ENCODE measurements around the gene CARD11.

Gene CARD11

DNA sequence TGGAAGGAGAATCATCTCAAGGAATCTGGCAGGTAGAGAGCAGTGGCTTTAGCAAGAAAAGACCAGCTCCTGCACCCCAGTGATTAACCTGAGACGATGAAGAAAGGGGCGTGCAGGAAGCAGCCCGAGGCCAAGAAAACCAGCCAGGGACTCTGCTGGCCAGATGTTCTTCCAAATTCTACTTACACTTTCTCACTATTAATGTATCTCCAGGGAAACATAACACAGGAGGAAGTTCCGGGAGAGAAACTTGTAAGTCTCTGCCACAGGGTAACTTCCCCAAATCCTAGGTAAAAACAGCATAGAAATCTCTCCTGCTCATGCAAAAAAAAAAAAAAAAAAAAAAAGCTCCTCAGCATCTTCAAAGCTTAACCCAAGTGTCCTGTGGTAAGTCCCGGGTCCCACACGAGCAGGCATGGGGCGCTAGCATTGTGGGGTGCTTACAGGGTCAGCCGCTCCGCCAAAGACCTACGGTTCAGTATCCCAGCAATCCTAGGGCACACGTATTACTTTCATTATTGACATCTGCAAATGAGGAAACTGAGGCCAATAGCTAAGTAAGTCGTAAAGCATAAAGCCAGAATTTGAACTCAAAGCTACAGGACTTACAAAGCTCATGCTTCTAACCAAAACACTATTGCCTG, 102.3 kb downstream of the CARD11 start:
- no peaks in the 10 kb centered on the region for H3F3A ChIP-seq (ENCODE audit: low read depth)
- no peaks in the 10 kb centered on the region for H4K20me1 ChIP-seq (ENCODE audit: insufficient read depth, low read length, poor library complexity, severe bottlenecking)
- TF ChIP-seq EZH2phosphoT487 (IDR thresholded peaks at IDR 0.05; ENCODE audit: borderline replicate concordance) = no peak
- TF ChIP-seq, protein P1, sequence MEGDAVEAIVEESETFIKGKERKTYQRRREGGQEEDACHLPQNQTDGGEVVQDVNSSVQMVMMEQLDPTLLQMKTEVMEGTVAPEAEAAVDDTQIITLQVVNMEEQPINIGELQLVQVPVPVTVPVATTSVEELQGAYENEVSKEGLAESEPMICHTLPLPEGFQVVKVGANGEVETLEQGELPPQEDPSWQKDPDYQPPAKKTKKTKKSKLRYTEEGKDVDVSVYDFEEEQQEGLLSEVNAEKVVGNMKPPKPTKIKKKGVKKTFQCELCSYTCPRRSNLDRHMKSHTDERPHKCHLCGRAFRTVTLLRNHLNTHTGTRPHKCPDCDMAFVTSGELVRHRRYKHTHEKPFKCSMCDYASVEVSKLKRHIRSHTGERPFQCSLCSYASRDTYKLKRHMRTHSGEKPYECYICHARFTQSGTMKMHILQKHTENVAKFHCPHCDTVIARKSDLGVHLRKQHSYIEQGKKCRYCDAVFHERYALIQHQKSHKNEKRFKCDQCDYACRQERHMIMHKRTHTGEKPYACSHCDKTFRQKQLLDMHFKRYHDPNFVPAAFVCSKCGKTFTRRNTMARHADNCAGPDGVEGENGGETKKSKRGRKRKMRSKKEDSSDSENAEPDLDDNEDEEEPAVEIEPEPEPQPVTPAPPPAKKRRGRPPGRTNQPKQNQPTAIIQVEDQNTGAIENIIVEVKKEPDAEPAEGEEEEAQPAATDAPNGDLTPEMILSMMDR (conservative IDR thresholded peaks at IDR 0.05; ENCODE audit: low read length) = no peak
- no peaks in the 10 kb centered on the region for H3K9me2 ChIP-seq (replicated peaks; ENCODE audit: low read depth, low read length)
- no peaks in the 10 kb centered on the region for H3K4me1 ChIP-seq (ENCODE audit: insufficient read depth, low read length, poor library complexity, severe bottlenecking)
- no peaks in the 10 kb centered on the region for H3K27me3 ChIP-seq (ENCODE audit: insufficient read depth, low read length, poor library complexity, severe bottlenecking)
- H3K4me3 ChIP-seq (ENCODE audit: low read length, poor library complexity, severe bottlenecking) = no peak overlapping the region
- H3K9ac ChIP-seq (ENCODE audit: low read depth, low read length, poor library complexity, severe bottlenecking) = no peak overlapping the region
- H2AFZ ChIP-seq (ENCODE audit: low read length) = no peak overlapping the region
- no peaks in the 10 kb centered on the region for H3K79me2 ChIP-seq (ENCODE audit: insufficient read depth, low read length)
- no peak overlapping the region for H3K4me2 ChIP-seq (ENCODE audit: low read depth, low read length, poor library complexity, severe bottlenecking)
- H3K36me3 ChIP-seq (ENCODE audit: insufficient read depth, low read length) = peaks cover 79% of the 10 kb centered on the region; the same call in 1 of the 2 replicates
- H3K9me3 ChIP-seq (ENCODE audit: insufficient read depth, low read depth, low read length) = no peaks in the 10 kb centered on the region

DNA sequence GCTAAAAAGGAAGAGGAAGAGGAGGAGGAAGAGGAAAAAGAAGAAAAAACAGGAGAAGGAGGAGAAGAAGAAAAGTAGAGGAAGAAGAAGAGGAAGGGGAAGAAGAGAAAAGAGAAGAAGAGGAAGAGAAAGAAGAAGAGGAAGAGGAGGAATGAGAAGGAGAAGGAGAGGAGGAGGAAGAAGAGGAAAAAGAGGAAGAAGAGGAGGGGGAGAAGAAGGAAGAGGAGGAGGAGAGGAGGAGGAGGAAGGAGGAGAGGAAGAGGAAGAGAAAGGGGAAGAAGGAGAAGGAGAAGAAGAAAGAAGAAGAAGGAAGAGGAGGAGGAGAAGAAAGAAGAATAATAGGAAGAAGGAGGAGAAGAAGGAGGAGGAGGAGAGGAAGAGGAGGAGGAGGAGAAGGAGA, 103.2 kb downstream of the CARD11 start:
- peaks cover 75% of the 10 kb centered on the region; the same call in 1 of the 2 replicates for H3K36me3 ChIP-seq (ENCODE audit: insufficient read depth, low read length)

DNA sequence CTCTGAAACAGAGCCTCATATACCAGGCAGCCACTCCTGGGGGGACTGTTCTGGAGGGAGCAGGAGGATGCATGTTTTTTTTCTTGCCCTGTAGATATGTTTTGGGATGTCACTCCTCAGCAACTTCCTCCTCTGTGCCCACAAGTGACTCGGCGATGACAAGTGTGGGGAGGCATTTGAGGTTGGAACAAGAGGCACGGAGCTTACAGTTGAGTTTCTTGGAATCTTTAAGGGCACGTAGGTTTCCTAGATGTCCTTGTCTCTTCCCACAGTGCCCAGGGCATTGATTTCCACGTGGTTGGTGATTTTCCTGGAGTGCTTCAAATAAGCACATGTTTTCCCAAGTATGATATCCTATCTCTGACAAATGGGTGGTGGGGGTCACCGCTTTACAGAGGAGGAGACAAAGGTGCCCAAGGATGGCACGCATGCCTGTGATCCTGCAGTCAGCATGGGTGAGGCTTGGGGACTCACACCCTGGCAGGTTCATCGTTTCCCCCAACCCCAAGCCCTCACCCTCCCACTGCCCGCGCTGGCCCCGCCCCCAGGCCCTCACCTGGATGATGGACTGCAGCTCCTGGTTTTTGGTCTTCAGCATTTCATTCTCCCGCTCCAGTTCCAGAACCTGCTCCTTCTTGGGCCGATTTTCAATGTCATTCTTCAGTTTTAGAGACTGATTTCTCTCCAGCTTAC, 104.3 kb downstream of the CARD11 start:
- Histone ChIP-seq H3F3A (ENCODE audit: low read depth) (no peaks in the 10 kb centered on the region), H3K79me2 (ENCODE audit: insufficient read depth, low read length) (no peaks in the 10 kb centered on the region), H4K20me1 (ENCODE audit: insufficient read depth, low read length, poor library complexity, severe bottlenecking) (no peaks in the 10 kb centered on the region), H3K4me1 (ENCODE audit: insufficient read depth, low read length, poor library complexity, severe bottlenecking) (no peaks in the 10 kb centered on the region), H3K9me3 (ENCODE audit: insufficient read depth, low read depth, low read length) (no peaks in the 10 kb centered on the region), H3K9ac (ENCODE audit: low read depth, low read length, poor library complexity, severe bottlenecking) (no peak overlapping the region), H2AFZ (ENCODE audit: low read length) (no peak overlapping the region), H3K36me3 (ENCODE audit: insufficient read depth, low read length) (peaks cover 69% of the 10 kb centered on the region; the same call in 1 of the 2 replicates), H3K27me3 (ENCODE audit: insufficient read depth, low read length, poor library complexity, severe bottlenecking) (no peaks in the 10 kb centered on the region), H3K9me2 (replicated peaks; ENCODE audit: low read depth, low read length) (no peaks in the 10 kb centered on the region), H3K4me3 (ENCODE audit: low read length, poor library complexity, severe bottlenecking) (no peak overlapping the region), H3K4me2 (ENCODE audit: low read depth, low read length, poor library complexity, severe bottlenecking) (no peak overlapping the region)
- no peak for TF ChIP-seq EZH2phosphoT487 (IDR thresholded peaks at IDR 0.05; ENCODE audit: borderline replicate concordance)
- TF ChIP-seq, protein P1 (conservative IDR thresholded peaks at IDR 0.05; ENCODE audit: low read length) = no peak

More for the DNA sequence above, 103.2 kb downstream of the CARD11 start:
- Histone ChIP-seq H3K4me2 (ENCODE audit: low read depth, low read length, poor library complexity, severe bottlenecking) (no peak overlapping the region), H3K79me2 (ENCODE audit: insufficient read depth, low read length) (no peaks in the 10 kb centered on the region), H2AFZ (ENCODE audit: low read length) (no peak overlapping the region), H3K4me3 (ENCODE audit: low read length, poor library complexity, severe bottlenecking) (no peak overlapping the region), H3K9me3 (ENCODE audit: insufficient read depth, low read depth, low read length) (no peaks in the 10 kb centered on the region), H4K20me1 (ENCODE audit: insufficient read depth, low read length, poor library complexity, severe bottlenecking) (no peaks in the 10 kb centered on the region), H3K9ac (ENCODE audit: low read depth, low read length, poor library complexity, severe bottlenecking) (no peak overlapping the region), H3K4me1 (ENCODE audit: insufficient read depth, low read length, poor library complexity, severe bottlenecking) (no peaks in the 10 kb centered on the region), H3K9me2 (replicated peaks; ENCODE audit: low read depth, low read length) (no peaks in the 10 kb centered on the region), H3F3A (ENCODE audit: low read depth) (no peaks in the 10 kb centered on the region), H3K27me3 (ENCODE audit: insufficient read depth, low read length, poor library complexity, severe bottlenecking) (no peaks in the 10 kb centered on the region)
- no peak for TF ChIP-seq EZH2phosphoT487 (IDR thresholded peaks at IDR 0.05; ENCODE audit: borderline replicate concordance)
- TF ChIP-seq, protein P1 (conservative IDR thresholded peaks at IDR 0.05; ENCODE audit: low read length) = no peak
